Measurements from ENCODE around the gene DHRS4L2.
"Not testable (repeated sequence)": the region's sequence is repeated elsewhere in the genome, so short reads cannot be mapped to it uniquely, and the experiment has no call there.

GRCh38 chr14:24018978-24019377, 30.2 kb downstream of the DHRS4L2 start:
- not testable (repeated sequence) for TF ChIP-seq CTCF (conservative IDR thresholded peaks at IDR 0.05 in 1 of 2, IDR thresholded peaks at IDR 0.05 in 1 of 2; ENCODE audit: extremely low read depth in 1 of 2, insufficient read depth in 1 of 2, low read depth in 1 of 2, low read length in 2 of 2); EZH2 (IDR thresholded peaks at IDR 0.05; ENCODE audit: borderline replicate concordance, low read length)

All from mammary epithelial cell (primary cell).